AG04449 (cell line): ENCODE data around the gene PRKN.

ENCODE experiments used
- CTCF ChIA-PET: fragments of 350-600 bp; formaldehyde crosslinking; extraction: SDS; loops from one replicate; lab custom pipeline; 2021; ENCODE audit warnings: antibody characterized with exemption; lab: Yijun Ruan, JAX
- POLR2A ChIA-PET: fragments of 400-600, 350-600 bp; formaldehyde crosslinking; extraction: SDS; loops from one replicate; lab custom pipeline; 2020; ENCODE audit warnings: antibody characterized with exemption, inconsistent platforms; lab: Yijun Ruan, JAX
- DNase-seq: peaks from one replicate; pipeline ENCODE4 v3.0.0-alpha.2; 2010; ENCODE audit warnings: low read depth, low spot score
- H3K4me3 ChIP-seq: 2 replicates; pipeline ENCODE4 v1.5.1; 2011; ENCODE audit warnings: low read depth, mild to moderate bottlenecking, control low read depth, low read length
- CTCF ChIP-seq: IDR thresholded peaks from one replicate; pipeline ENCODE4 v1.5.1; 2011; ENCODE audit warnings: mild to moderate bottlenecking, moderate library complexity, low read length, control low read depth, inconsistent platforms; ENCODE audit not compliant: insufficient read depth; ENCODE audit errors: missing control alignments

The PRKN gene

DNA sequence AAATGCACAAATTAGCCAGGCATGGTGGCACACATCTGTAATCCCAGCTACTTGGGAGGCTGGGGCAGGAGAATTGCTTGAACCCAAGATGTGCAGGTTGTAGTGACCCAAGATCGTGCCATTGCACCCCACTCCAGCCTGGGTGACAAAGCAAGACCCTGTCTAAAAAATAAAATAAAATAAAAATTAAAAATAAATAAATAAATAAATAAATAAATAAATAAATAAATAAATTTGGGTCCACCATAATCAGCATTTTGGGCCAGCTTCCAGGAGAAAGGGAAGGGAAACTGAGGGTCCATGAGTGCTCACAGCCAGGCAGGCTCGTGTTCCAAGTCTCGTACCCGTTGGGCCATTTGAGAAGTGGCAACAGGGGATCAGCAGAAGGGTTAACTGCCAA is 1322.1 kb downstream of the PRKN start:
- no peak overlapping the region for H3K4me3 ChIP-seq
- CTCF ChIA-PET: interaction anchor here (1.2 to 7.5 kb wide), 3 partner anchors 12 to 31 kb away, joined by 3 to 45 read pairs (median 39); no protein-coding TSS in a partner anchor
- POLR2A ChIA-PET: no interaction called here
- DNase-seq: no peak
- no peak for TF ChIP-seq CTCF

GRCh38 chr6:161403717-161404116 is 1323.8 kb downstream of the PRKN start:
- ChIA-PET POLR2A (no interaction called here), CTCF (interaction anchor here (7.0 to 7.5 kb wide), 2 partner anchors 10 to 14 kb away, joined by 39 to 45 read pairs; no protein-coding TSS in a partner anchor)
- no peak for DNase-seq
- no peak for TF ChIP-seq CTCF
- no peak overlapping the region for H3K4me3 ChIP-seq

- H3K4me3 ChIP-seq: no peak overlapping the region
- TF ChIP-seq CTCF: no peak
- ChIA-PET CTCF (interaction anchor here (0.6 to 7.5 kb wide), 4 partner anchors 8 to 883 kb away, joined by 3 to 45 read pairs (median 26); no protein-coding TSS in a partner anchor), POLR2A (no interaction called here)
- DNase-seq: no peak
Observed at GRCh38 chr6:161401587-161402309, 1325.8 kb downstream of the PRKN start.

- no peak for TF ChIP-seq CTCF
- CTCF ChIA-PET: interaction anchor here (1.0 to 7.5 kb wide), 3 partner anchors 7 to 27 kb away, joined by 4 to 39 read pairs (median 12); no protein-coding TSS in a partner anchor
Observed at GRCh38 chr6:161400671-161401070, 1326.9 kb downstream of the PRKN start.

GRCh38 chr6:161396539-161396938 is 1331.0 kb downstream of the PRKN start:
- H3K4me3 ChIP-seq: no peak overlapping the region
- CTCF ChIA-PET: interaction anchor here (1.0 to 4.0 kb wide), 3 partner anchors 22 to 298 kb away, joined by 3 to 28 read pairs (median 3); no protein-coding TSS in a partner anchor
- no peak for TF ChIP-seq CTCF
- no peak for DNase-seq
- POLR2A ChIA-PET: no interaction called here

More at GRCh38 chr6:161400671-161401070, 1326.9 kb downstream of the PRKN start:
- H3K4me3 ChIP-seq: no peak overlapping the region
- POLR2A ChIA-PET: no interaction called here
- no peak for DNase-seq

DNA sequence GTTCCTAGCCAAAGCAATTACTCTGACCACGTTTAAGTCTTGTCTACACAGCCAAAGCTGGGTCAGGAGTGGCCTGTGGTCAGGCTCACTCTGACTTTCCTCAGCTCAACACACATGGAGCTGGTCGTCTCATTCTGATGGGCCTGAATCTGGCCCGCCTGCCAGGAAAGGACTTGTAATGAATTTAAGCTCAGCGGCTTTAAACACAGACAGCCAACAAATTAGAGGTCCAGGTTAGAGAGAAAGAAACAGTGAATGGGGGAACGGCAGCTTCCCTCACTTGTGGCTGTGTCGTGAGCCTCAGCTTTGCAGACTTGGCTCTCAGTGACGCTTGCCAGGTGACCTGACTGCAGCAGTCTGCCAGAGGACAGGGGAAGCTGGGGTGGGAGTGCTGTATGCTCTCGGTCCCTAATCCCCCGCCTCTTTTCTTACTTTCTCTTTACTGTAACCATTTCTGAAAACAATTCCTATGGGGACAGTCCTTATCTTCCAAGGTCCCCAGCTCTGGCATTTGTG is 1331.8 kb downstream of the PRKN start:
- no peak overlapping the region for H3K4me3 ChIP-seq
- CTCF ChIA-PET: interaction anchor here (0.8 to 4.0 kb wide), 8 partner anchors 19 to 302 kb away, joined by 3 to 28 read pairs (median 3); no protein-coding TSS in a partner anchor
- DNase-seq: no peak
- POLR2A ChIA-PET: no interaction called here
- TF ChIP-seq CTCF: no peak
